Measurements from ENCODE around the gene ATAD3B.
"Not testable (repeated sequence)": the region's sequence is repeated elsewhere in the genome, so short reads cannot be mapped to it uniquely, and the experiment has no call there.

Gene ATAD3B

GRCh38 chr1:1529936-1530335 is 58.4 kb downstream of the ATAD3B start:
- TF ChIP-seq CTCF (IDR thresholded peaks at IDR 0.05; ENCODE audit: borderline replicate concordance, insufficient read depth, low read depth, low read length): no peak
- H3K4me3 ChIP-seq (ENCODE audit: low read depth, low read length): no peak overlapping the region

- TF ChIP-seq CTCF (IDR thresholded peaks at IDR 0.05; ENCODE audit: borderline replicate concordance, insufficient read depth, low read depth, low read length): no peak
- H3K4me3 ChIP-seq (ENCODE audit: low read depth, low read length): no peak overlapping the region
Measured at GRCh38 chr1:1531947-1532346, 60.4 kb downstream of the ATAD3B start.

- H3K4me3 ChIP-seq (ENCODE audit: low read depth, low read length): not testable (repeated sequence)
Measured at GRCh38 chr1:1533176-1533893, 61.8 kb downstream of the ATAD3B start.

DNA sequence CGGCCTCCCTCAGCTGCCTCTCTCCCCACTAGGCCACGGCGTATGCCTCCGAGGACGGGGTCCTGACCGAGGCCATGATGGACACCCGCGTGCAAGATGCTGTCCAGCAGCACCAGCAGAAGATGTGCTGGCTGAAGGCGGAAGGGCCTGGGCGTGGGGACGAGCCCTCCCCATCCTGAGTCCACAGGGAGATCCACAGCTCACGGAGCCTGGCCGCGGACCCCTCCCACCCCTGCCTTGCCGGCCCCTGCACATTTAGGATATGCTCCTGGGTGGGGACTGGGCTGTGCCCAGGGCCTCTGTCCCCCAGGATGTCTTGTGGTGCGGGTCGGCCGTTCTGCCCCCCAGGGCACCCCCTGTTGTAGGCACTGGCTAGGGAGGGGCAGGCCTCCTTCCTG is 62.3 kb downstream of the ATAD3B start:
- H3K4me3 ChIP-seq (ENCODE audit: low read depth, low read length): not testable (repeated sequence)

DNA sequence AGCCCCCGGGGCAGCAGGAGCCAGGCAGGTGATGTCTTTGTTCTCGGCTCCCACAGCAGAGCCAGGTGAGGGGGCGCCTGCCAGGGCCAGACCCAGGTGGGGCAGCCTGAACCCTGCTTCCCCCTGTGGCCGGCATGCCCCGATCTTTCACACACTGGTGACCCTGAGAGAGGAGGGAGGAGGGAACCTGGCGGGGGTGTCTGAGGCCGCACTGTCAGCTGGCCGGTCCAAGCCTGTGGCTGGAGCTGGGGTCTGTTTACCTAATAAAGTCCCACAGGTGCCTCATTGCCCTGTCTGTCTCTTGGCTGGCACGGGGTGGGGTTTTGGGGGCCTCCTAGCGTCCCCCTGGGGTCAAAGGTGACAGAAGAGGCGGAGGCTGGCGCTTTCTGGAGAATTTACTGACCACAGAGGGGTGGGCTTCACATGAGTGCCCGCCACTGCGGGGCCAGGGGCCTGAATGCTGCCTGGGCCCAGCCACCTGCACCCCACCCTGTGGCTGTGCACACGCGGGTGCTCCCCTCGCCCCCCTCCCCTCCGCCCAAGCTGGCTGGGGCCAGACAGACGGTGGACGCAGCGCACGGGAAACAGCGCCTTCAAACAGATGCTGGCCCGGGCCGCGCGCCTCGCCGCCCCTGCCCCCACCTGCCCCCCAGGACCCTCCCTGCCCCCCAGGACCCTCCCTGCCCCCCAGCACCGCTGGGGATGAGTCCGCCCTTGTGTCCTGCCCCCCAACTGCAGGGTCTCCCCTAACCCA is 63.0 kb downstream of the ATAD3B start:
- TF ChIP-seq CTCF (IDR thresholded peaks at IDR 0.05; ENCODE audit: borderline replicate concordance, insufficient read depth, low read depth, low read length): no peak
- no peak overlapping the region for H3K4me3 ChIP-seq (ENCODE audit: low read depth, low read length)

GRCh38 chr1:1535201-1536018 is 63.8 kb downstream of the ATAD3B start:
- TF ChIP-seq CTCF (IDR thresholded peaks at IDR 0.05; ENCODE audit: borderline replicate concordance, insufficient read depth, low read depth, low read length): no peak
- H3K4me3 ChIP-seq (ENCODE audit: low read depth, low read length): no peak overlapping the region

- TF ChIP-seq CTCF (IDR thresholded peaks at IDR 0.05; ENCODE audit: borderline replicate concordance, insufficient read depth, low read depth, low read length): no peak
- H3K4me3 ChIP-seq (ENCODE audit: low read depth, low read length): no peak overlapping the region
Measured at GRCh38 chr1:1536019-1536937, 64.7 kb downstream of the ATAD3B start.

Data from GM12875 (cell line).